Activated T-cell treated with anti-CD3 and anti-CD28 coated beads for 4 hours (primary cell): Measurements from ENCODE around the gene STK32A.
"Not testable (repeated sequence)": the region's sequence is repeated elsewhere in the genome, so short reads cannot be mapped to it uniquely, and the experiment has no call there.

ENCODE experiments used
- DNase-seq: peaks from one replicate; pipeline ENCODE4 v3.0.0-alpha.2; 2020

STK32A gene

DNA sequence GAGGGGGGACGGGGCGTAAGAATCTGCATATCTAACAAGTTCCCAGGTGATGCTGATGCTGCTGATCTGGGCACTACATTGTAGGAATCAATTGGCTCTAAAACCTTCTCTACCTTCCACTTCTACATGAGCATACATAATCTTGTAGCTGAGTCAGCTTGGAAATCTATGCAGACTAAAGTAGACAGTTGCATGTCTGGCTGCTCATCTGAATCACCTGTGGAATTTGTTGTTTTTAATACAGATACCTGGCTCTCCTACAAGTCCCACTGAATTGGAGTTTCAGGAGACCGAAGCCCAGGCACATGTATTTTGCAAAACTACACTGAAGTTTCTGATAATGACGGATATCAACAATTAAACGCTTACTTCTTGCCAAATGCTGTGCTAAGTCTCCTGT is 113.6 kb downstream of the STK32A start:
- no peak for DNase-seq

DNA sequence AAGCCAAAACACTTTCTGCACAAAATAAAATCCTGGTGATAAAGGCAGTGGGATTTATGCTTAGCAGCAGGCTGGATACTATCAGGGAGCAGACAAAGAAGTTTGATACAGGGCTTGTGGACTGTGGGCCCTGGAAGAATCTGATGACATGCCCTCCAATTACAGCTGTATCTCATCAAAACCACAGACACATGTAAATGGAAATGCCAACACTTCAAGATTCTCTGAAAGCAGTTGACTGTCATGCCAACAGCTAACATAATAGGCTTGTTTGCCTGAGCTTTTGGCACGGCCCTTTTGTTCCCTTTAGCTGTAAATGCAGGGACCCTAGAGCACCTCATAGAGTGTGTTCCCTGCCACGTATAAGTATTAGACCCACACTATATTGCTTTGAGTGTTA is 114.4 kb downstream of the STK32A start:
- no peak for DNase-seq

DNA sequence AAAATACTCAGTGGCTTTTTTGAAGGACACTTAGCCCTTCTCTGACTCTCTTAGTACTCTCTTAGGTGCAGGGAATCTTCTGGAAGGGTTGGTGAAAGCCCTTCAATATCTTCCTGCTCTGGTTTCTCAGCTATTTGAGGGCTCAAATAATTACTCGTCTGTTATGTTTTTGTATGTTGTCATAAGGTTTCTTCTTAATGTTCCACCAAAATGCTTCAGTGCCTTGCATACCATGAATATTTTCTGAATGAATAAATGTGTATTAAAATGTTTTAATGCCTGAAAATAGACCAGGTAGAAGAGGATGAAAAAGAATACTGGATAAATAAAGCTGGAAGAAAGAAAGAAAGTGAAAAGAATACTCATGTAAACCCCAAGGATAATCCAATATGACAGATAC is 124.3 kb downstream of the STK32A start:
- DNase-seq: no peak

DNA sequence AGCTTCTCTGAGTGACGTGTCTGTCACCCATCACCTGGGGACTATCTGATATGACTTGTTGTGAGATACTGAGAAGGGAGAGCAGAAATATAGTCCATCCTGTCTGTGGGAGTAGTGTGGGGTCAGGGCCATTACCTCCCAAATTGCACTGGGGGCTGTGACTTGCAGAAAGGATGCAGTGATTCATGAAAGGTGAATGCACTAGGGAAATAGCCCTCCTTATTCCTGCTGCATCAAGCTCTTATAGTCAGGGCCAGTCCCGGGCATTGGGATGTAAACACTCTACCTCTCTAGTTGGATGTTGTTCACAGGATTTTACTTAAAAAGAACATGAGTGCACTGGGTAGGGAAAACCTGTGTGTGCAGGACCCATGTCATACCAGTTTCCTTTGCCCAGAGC is 124.8 kb downstream of the STK32A start:
- no peak for DNase-seq

DNA sequence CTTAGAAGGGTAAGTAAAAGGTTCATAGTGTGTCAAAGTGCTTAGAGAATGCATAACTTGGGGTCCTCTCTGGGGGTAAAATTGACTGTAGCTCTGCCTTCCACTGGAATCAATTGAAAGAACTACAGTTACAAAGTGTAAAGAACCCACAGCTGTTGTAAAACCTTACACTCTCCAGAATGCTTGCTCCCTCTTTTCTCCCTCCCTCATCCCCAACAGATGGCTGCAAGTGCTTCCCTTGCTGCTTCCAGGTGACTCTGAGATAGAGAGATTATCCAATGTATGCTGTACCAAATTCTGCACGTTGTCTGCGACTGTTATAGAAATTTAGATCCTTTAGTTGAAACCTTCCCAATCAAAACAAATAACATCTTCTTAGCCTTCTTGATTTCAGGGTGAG is 126.0 kb downstream of the STK32A start:
- no peak for DNase-seq

DNA sequence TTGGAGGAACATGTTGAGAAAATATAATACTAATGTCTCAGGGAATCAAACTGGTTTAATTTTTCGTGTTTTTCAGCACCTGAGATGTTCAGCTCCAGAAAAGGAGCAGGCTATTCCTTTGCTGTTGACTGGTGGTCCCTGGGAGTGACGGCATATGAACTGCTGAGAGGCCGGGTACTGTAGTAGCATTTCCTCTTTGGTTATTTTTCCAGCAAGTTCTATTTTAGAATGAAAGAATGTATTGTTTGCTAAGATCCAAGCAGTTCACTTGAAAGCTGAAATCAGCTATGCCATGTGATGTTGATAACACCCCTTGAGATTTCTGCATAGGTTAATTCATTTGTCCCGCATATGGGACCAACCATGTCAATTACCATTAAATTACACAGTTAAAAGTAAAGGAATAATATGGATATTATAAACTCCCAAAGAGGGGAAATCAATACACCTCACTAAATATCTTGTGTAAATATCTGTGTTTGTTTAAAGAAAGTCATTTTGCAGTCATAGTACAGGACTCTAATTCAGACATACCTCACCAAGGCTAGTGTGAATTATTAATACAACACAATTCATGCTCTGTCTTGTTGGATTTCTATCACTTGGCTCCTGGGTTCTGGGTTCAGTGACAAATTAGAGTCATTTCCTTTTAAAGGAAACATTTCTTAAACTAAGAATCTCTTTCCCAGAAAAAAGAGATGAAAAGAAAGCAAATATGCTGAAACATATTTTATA is 126.8 kb downstream of the STK32A start:
- DNase-seq: no peak

DNA sequence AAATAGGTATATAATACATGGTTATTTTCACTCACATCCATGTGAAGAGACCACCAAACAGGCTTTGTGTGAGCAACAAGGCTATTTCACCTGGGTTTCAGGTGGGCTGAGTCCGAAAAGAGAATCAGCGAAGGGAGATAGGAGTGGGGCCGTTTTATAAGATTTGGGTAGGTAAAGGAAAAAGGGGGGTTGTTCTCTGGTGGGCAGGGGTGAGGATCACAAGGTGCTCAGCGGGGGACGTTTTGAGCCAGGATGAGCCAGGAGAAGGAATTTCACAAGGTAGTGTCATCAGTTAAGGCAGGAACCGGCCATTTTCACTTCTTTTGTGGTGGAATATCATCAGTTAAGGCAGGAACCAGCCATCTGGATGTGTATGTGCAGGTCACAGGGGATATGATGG is 132.6 kb downstream of the STK32A start:
- not testable (repeated sequence) for DNase-seq

DNA sequence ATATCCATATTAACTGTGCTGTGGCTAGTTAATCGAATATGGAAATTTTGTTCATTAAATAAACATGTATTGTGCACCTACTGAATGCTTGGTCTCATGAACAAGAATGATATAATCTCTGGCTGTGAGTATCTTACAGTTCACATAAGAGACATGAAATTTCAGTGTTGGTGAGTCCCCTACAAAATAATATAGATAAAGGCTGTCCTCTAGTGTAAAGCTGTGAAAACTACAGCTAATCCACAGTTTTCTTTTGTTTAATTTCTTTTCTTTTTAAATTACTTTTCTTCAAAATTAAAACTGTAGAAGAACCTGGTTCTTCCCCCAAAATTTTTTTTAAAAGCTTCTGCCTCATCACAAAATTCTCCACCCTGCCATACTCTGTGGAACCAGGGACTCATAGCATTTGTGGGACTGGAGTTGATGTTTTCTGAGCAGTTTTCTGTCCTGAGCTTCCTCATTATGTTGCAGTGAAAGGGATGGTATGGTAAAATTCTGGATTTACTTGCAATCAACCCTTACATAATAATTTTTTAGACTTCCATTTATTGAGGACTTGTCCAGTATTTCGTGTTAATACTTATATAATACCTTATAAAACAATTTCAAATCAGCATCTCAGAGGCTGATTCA is 135.0 kb downstream of the STK32A start:
- no peak for DNase-seq

DNA sequence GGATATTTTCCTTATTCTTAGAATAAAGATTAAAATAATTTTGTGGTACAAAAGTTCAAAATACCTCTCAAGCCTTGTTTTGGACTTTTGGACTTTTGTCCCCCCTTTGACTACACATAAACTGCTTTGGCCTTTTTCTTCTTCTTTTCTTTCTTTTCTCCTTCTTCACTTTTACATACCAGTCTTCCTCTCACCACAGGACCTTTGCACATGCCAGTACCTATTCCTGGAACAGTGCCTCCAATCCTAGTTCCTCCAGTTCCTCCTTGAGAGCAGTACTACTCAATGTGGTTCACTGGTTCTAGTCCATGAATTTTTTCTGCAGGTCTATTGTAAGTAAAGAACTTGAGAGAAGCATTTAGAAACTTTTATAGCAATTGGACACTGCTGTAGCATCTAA is 136.5 kb downstream of the STK32A start:
- no peak for DNase-seq

DNA sequence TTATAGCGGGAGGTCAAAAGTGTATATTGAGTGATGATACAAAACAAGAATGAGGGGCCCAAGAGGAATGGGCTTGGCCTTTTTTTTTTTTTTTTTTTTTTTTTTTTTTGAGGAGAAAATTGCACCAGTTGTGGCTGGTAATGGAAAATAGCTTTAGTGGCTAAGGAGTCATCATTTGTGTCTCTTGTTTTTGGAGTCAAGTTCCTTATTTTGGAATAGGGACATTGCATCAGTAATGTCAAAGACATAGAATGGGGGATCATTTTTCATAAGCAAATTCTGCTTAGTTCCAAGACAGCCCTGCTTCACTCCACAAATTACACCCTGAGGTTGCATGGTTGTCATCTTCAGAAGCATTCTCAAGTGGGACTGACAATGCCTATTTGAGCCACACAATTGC is 137.4 kb downstream of the STK32A start:
- DNase-seq: no peak

DNA sequence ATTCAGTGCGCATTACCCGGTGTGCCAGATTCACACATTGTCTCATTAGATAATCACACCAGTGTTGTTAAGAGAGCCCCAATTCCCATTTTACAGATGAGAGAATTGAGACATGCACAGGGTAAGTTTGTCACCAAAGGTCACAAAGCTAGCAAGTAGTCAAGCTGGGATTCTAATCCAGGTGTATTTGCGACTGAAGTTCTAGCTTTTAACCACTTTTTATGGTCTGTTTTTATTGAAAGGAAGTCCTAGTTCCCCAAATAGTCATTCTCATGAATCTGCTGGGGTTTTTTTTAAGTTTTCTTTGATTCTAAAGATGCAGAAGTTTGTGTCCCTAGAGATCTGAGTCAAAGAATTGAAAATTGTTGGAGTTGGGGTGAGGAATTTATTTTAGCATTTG is 138.5 kb downstream of the STK32A start:
- no peak for DNase-seq

DNA sequence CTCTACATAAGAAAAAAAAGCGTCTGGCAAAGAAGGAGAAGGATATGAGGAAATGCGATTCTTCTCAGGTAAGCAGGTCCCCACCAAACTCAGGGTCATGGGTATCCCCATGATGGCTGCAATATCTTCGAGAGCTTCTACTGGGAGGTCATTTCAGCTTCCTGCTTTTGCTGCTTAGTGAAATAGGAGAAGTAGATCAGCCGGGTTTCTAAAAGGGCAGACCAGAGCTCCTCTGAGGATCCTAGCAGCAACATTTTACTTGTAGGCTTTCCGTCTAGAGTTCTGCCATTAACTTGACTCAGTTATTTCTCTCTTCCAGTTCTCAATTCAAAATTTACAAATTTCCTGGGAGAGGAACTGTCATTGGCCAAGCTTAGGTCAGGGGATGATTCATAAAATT is 140.3 kb downstream of the STK32A start:
- no peak for DNase-seq

DNA sequence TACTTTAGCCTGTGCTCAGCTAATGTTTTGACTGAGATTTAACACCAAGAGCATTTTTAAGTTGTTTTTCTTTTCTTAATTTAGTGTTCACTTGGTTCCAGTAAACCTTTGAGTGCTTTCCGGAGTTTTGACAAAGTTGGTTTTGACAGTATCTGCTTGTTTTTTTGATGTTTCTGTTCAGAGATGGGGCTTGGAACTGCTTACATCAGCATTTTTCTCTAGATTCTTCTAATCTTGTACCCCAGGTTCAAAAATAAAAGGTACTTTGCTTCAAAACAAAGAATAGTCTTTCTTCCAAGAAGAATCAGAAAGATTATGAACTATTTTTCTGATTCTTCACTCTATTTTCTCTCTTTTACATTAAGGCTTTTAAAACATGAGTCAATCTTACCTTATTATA is 142.9 kb downstream of the STK32A start:
- no peak for DNase-seq

DNA sequence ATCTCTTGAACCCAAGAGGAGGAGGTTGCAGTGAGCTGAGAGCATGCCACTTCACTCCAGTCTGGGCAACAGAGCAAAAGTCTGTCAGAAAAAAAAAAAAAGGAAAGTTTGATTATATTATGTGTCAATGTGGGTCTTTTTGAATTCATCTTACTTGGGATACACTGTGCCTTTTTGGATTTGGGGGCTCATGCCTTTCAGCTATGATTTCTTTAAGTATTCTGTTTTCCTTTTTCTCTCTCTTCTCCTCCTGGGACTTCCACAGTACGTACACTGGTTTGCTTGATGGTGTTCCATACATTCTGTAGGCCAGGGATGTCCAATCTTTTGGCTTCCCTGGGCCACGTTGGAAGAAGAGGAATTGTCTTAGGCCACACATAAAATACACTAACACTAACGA is 146.7 kb downstream of the STK32A start:
- DNase-seq: no peak

DNA sequence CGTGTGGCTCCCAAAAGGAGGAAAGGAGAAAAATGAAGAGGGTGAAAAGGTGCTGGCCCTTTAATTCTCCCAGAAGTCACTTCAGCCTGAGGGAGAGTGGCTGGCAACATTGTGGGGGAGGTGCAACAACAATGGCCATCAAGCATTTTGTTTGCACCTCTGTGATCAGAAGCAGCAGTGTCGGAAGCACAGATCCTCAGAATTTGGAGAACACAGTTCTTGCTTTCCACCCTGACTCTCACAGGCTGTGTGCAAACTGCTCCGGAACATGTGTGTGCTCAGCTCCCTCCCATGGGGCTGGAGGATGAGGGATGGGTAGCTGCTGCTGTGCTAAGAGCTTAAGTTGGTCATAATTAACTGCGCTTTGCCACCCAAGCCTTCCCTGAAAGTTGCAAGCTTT is 147.9 kb downstream of the STK32A start:
- DNase-seq: no peak

DNA sequence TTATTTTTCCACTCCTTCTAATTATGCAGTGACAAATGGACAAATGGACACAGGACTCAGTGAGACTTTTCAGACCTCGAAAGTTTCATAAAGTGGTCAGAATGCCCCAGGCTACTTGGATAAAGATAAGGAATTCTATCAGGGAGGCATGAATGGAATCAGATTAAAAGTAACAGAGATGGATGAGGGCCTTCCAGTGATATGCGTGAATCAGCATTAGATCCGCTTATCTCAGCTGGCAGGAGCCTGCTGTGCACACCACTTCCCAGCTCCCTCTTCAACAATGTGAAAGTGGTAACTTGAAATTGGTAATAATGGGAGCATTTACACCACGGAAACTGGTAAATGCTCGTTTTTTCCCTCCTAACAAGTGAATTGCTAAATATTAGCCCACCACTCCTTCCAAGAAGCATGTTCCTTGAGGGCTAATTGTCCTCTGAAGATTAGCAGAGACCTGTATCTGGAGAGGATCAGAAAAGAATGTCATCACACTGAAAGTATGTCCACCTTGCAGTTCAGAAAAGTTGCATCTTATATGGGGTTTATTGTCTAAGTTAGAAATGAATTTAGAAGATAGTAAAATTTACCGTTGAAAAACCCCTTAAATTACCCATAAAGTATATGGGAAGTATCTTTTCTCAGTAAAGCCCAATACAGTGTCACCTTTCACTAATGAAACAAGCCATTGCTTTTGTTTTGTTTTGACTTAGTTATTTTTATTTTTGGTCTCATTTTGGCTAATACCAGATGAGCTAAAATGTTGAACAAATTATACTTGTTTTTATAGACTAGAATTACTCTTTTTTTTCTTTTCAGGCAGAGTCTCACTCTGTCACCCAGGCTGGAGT is 149.7 kb downstream of the STK32A start:
- no peak for DNase-seq

DNA sequence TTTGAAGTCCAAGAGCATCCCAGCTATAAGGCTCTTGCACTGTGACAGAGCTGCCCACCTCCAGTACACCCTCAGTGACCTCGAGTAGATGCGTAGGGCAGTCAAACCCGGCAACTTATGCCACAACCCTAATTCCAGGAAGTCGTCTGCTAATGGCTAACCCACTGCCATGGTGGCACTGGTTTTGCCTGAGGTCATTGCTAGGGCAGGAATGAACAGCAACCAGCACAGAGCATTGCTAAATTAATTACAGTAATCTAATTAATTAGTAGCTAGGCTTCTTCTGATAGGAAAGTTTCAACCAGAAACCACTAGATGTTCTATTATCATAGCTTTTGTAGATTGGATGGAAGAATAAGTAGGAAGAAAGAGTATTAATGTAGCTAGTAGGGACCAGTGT is 152.3 kb downstream of the STK32A start:
- no peak for DNase-seq

DNA sequence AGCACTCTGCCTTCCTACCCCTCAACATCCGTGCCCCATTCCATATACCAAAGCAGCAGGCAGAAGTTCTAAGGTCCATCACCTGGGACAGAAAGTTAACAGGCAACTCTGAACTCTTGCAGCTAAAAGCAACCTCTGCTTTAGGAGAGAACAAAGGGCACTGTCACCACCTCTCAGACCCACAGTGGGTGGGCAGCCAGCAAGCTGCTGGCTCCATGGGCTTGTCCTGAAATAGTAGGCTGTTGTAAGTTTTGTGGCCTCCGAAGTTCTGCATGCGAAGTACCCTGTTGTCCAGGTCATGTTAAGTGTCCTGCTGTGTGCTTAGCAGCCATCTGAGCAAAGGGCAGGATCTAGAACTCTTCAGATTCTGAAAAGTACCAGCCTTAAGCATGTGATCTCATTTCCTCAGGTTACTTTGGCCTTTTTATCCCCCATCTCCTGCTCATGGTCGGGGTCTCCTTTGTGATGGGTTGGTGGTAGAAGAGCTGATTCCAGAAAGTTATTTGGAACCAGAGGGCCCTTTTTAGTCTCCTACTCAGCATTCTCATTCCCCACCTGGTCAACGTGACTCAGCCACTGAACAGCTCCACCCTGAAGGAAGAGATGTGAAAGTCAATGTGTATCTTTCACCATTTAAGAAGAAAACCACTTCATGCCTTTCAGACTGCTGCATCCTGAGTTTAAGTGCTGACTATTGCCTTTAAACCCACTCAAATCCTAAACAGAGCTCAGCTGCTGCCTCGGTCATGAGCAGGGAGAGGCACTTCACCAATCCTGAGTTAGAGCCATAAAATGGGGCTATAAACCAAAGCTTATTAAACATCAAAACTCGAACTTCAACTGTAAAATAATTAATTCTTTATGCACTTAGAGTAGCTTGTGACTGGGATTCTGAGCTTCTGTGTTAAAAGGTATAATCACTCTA is 153.6 kb downstream of the STK32A start:
- no peak for DNase-seq

DNA sequence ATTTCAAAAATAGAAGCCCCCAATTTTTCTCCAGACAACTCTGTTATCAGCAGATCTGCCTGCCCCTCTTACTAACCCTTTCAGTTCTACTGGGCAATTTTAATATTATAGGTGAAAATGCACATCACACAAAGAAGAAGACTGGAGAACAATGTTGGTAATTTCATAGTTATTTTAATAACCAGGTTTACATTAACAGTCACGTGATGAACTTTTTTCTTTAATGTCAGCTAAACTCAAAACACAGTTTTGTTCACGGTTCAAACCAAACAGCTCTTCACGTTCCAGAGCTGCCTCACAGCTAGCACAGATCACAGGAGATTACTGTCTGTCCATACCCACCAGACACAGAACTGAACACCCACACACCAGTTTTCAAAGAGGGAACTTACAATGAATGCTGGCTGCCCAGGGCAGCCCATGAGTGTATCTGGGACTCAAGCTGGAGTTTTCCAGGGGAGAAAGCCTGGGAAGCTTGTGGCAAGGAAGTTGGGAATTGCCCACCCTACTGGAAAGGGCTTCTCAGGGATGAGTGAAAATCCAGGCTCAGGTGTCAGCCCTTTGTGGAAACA is 155.9 kb downstream of the STK32A start:
- no peak for DNase-seq

DNA sequence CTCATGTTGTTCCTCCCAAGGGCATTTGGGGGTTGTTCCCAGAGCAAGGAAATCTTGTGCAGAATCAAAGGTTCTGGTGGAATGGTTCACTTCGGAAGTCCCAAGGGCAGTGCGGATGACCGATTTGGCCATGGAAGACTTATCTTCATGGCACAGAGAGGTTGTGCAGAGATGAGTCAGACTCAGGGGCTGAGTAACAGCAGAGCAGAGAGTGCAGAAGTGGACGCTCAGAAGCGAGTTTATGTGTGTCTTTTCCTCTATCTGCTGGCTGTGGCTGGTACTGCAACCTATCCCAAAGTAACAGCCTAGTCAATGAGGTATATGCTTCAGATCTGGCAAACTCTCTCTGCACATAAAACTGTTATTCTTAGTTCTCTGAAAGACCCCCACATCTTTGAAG is 157.0 kb downstream of the STK32A start:
- no peak for DNase-seq

DNA sequence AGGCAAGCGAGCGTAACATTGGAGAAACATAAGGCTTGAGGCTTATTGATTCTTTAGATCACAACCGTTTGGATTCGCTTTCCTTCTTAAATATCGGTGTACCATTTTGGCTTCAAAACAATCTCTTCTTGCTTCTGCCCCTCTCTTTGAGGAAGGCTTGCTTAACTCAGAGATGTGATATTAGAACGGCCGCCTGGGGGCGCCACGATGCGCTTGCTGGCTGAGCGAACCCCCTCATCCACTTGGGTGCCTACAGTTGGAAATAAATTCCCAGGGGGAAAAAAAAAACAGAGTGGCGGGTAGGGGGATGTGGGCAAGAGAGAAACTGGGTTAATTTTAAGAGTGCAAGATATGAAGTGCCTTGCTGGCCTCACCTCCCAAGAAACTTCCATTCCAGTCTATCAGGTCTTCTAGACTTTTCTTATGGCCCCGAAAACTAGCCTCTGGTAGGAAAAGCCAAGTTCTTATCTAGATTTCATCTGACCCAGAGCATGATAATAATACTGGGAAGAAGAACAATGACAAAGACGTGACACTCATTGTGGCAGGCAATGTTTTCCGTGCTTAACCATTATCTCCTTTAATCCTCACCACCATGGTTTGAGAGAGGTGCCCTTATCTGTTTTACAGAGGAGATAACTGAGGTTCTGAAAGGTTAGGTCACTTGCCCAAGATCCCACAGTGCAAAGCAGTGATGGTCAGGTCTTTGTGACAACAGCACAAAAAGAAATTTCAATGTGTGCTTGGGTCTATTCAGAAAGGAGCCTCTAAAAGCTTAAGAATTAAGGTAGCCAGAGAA is 159.2 kb downstream of the STK32A start:
- no peak for DNase-seq
